Cardiac fibroblast (primary cell): ENCODE data around the gene IFT74.
A peak's percentile ranks its signal among the peaks of the same experiment; 100 is the strongest.

Source experiments
- DNase-seq, 2 donors: peaks; one replicate each; pipeline versions ENCODE4 v3.0.0 to v3.0.0-alpha.2; 2010; ENCODE audit warnings: low read depth in 2 of 2
- H3K4me3 ChIP-seq, 2 donors: replicated peaks in 1 of 2; 1 replicate in 1 of 2; 2 replicates in 1 of 2; pipeline ENCODE4 v1.5.1; 2011; ENCODE audit warnings: low read depth in 2 of 2, low read length in 2 of 2, mild to moderate bottlenecking in 2 of 2, moderate library complexity in 1 of 2
- CTCF ChIP-seq: IDR thresholded peaks from one replicate; pipeline ENCODE4 v1.5.1; 2011; ENCODE audit warnings: low read depth, mild to moderate bottlenecking, low read length, inconsistent platforms

IFT74 gene

DNA sequence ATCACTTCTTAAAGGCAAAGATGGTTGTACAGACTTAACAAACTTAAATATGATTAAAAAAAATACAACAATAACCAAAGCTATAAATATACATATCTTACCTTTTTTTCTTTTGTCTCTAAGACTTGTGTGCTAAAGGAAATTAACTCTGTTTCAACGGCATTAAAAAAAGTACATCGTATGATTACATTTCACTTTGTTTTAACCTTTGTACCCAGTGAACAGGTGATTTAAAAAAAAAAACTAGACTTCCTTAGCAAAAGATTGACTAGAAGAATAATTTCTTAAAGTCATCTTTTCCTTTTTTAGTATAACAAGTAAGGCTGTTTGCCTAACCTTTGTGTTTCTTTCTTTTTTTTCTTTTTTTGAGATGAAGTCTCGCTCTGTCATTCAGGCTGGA lies 49.3 kb downstream of the IFT74 start, which contains the start of gene LRRC19:
LRRC19 (minus strand) TSS at position 182 of the 400 bp plus-strand sequence. CDS start 5,978 bp downstream, outside the sequence.
- no peak within 1 kb of the TSS for H3K4me3 ChIP-seq
- no peak for DNase-seq
- TF ChIP-seq CTCF: no peak

DNA sequence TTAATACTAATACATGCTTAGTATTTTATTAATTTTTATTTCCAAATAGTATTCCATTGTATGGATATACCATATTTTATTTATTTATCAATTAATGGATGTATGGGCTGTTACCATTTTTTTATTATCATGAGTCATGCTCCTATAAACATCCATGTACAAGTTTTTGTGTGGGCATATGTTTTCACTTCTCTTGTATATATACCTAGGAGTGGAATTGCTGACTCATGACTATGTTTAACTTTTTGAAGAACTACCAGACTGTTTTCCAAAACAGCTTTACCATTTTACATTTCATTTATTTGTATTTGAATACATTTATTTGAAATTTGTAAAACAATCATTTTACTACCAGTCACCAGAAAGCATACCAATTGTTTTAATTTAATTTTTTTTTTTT lies 63.4 kb downstream of the IFT74 start:
- no peak for TF ChIP-seq CTCF
- no peak overlapping the region for H3K4me3 ChIP-seq
- DNase-seq: peak; percentile 10 to 16

GRCh38 chr9:27022920-27023319 lies 66.7 kb downstream of the IFT74 start:
- no peak overlapping the region for H3K4me3 ChIP-seq
- TF ChIP-seq CTCF: no peak
- DNase-seq: no peak

DNA sequence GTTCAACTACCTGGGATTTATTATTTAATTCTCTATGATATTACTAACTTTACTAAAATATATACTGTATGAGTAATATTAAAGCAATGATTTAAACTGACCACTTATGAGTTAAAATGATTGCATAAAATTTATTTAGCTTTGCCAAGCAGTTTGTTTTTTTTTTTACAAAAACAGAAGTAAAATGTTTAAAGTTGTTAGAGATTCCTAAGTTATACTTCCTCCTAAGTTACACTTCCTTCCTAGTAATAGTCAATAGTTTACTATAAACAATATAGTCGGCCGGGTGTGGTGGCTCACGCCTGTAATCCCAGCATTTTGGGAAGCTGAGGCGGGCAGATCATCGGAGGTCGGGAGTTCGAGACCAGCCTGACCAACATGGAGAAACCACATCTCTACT lies 73.0 kb downstream of the IFT74 start:
- TF ChIP-seq CTCF: no peak
- H3K4me3 ChIP-seq: no peak overlapping the region
- DNase-seq: no peak

DNA sequence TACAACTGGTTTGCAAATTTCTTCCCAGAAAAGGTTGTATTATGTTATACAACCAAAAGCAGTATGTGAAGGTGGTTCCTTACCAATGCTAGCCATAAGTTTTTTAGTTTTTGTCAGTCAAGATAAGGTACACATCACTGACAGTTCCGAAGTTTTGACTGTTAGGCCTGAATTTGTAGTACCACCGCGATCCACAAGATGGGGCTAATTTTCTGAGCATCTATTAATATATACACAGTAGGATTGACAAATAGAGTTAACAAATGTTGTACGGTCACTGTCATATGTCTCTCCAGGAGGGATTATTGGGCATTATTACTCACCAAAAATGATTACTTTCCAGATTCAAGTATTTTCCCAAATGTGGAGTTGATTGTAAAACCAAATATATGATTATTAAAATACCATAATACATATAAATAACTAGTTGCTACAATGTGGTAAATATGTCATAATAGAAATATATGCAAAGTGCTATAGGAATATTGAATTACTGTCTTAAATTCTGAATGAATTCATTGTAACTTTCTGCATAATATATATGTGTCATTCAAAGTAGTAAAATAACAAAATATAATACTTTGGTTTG lies 77.7 kb downstream of the IFT74 start:
- DNase-seq: peak; percentile 62 to 75
- peak; percentile 73 for TF ChIP-seq CTCF
- no peak overlapping the region for H3K4me3 ChIP-seq

- H3K4me3 ChIP-seq: no peak overlapping the region
- DNase-seq: no peak
- TF ChIP-seq CTCF: no peak
Measured at GRCh38 chr9:27037499-27037898, 81.3 kb downstream of the IFT74 start.

DNA sequence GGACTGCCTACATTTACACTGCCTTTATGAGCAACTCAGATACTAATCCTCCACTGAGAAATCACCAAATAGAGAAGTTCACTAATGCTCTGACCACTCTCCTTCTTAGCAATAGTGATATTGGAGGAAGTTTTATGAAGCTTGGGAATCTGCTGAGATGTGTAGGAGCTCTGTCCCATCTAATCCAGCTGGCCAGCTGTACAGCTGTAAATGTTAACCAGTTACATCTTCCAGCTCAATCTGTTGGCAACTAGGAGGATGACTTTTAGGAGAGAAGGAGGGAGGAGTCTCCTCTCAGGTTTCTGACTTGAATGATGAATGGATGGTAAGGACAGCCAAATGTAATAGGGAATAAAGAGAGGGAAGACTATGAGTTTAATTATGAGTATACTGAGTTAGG lies 85.5 kb downstream of the IFT74 start:
- H3K4me3 ChIP-seq: no peak overlapping the region
- DNase-seq: no peak
- TF ChIP-seq CTCF: no peak
